Activated T-helper 2 cell treated with anti-CD3 and anti-CD28 coated beads, Interferon-gamma antibody, Interleukin-2, Interleukin-4, amounts not matched to agents 10 μg/mL and 5 μg/mL and 100 μg/mL, durations not matched to agents 14 hours and 24 hours and 36 hours (primary cell): ENCODE results near the gene RCAN2. TPM values are rescaled to one million over a fixed set of nuclear protein-coding genes. Genes with fewer than 3 reads are reported as not detected.

Experiments used
- DNase-seq: peaks from one replicate; pipeline ENCODE4 v3.0.0; 2021; ENCODE audit warnings: low spot score
- H3K27ac Mint-ChIP-seq: one replicate; pipeline ENCODE4 v1.8.0; 2021; ENCODE audit warnings: mixed read lengths
- H3K27me3 Mint-ChIP-seq: one replicate; pipeline ENCODE4 v1.8.0; 2021; ENCODE audit warnings: low read depth, mixed read lengths
- H3K36me3 Mint-ChIP-seq: one replicate; pipeline ENCODE4 v1.8.0; 2021; ENCODE audit warnings: low read depth, mixed read lengths
- H3K4me1 Mint-ChIP-seq: one replicate; pipeline ENCODE4 v1.8.0; 2021; ENCODE audit warnings: low read depth, mixed read lengths
- H3K4me3 Mint-ChIP-seq: one replicate; pipeline ENCODE4 v1.8.0; 2021; ENCODE audit warnings: low read depth, mild to moderate bottlenecking, moderate library complexity, mixed read lengths
- H3K9me3 Mint-ChIP-seq: one replicate; pipeline ENCODE4 v1.8.0; 2021; ENCODE audit warnings: mixed read lengths
- intact Hi-C: fragments of 100-400 bp; cut with micrococcal nuclease; formaldehyde crosslinking; loops from one replicate; pipeline ENCODE4 v1.15.1; 2023
- total RNA-seq: library from RNA; stranded (reverse); gene quantifications from 2 replicates; pipeline ENCODE4 v1.2.3, GENCODE V29; 2022

RCAN2 gene
- total RNA-seq, 1 donor from 2014 or later: not detected

DNA sequence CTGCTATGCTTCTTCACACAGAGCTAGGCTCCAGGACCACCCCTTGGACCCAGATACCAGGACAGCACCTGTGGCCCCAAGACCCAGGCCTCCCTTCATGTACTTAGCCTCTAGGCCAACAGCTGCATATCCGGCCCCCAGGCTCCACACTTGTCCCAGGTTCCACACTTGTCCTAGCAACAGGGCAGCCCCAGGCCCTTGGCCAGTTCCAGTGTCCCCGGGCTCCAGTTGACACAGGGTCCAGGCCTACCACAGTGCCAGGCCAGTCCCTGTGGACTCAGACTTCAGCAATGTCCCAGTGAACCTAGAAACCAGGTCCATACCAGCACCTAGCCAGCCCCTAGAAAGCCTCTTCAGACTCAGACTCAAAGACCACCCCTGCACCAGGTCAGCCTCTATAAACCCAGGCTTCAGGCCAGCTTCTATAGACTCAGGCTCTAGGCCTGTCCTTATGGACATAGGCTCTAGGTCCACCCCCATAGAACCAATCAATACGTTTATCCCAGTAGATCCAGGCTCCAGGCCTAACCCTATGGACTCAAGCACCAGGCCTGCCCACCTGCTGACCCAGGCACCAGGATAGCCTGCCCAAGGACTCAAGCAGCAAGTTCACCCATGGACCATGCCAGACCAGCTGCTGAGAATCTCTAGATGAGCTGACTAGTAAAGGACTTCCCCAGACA lies 46.3 kb downstream of the RCAN2 start:
- Mint-ChIP-seq H3K4me3 (no peak overlapping the region), H3K36me3 (no peaks in the 10 kb centered on the region), H3K27me3 (peaks cover 4% of the 10 kb centered on the region), H3K4me1 (no peaks in the 10 kb centered on the region), H3K27ac (no peak overlapping the region), H3K9me3 (peaks cover 8% of the 10 kb centered on the region)
- no peak for DNase-seq
- intact Hi-C loops: no loop called here

DNA sequence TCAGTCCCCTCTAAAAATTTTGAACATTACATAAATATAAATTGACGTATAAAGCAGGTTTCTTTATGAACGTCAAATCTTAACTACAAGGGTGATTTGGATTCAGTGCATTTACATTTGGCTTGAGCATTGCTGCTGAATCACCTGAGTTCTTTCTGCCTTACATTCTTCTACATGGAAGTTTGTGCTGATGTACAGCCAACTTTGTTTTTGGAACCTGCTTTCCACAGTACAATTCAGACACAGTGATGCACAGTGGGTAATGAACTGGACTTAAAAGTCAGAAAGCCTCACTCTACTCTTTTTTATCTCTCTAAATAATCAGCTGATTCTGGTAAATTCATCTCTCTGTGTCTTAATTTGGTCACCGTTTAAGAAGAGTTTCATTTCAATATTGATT lies 47.6 kb downstream of the RCAN2 start:
- Mint-ChIP-seq H3K9me3 (peaks cover 8% of the 10 kb centered on the region), H3K36me3 (no peaks in the 10 kb centered on the region), H3K4me3 (no peak overlapping the region), H3K4me1 (no peaks in the 10 kb centered on the region), H3K27ac (no peak overlapping the region), H3K27me3 (peaks cover 4% of the 10 kb centered on the region)
- intact Hi-C loops: no loop called here
- no peak for DNase-seq

DNA sequence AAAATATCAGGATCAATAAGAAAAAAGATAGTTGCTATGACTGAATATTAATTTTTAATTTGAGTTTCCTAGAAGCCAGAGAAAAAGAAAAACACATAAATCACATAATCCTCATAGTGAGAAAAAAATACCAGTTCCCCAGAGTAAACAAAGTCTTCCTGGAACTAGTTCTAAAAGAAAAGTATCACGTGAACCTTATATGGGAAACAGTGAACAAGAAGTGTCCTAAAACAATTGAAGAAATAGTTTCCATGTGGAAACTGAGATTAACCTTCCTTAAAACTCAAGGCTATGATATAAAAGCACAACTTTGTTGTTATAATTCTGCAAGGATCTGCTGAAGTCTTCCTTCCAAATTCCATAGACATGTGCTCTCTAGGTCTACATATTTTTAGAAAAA lies 50.6 kb downstream of the RCAN2 start:
- H3K9me3 Mint-ChIP-seq: peaks cover 2% of the 10 kb centered on the region
- peaks cover 4% of the 10 kb centered on the region for H3K27me3 Mint-ChIP-seq
- H3K27ac Mint-ChIP-seq: no peak overlapping the region
- intact Hi-C loops: no loop called here
- no peak for DNase-seq
- H3K36me3 Mint-ChIP-seq: no peaks in the 10 kb centered on the region
- no peaks in the 10 kb centered on the region for H3K4me1 Mint-ChIP-seq
- no peak overlapping the region for H3K4me3 Mint-ChIP-seq

DNA sequence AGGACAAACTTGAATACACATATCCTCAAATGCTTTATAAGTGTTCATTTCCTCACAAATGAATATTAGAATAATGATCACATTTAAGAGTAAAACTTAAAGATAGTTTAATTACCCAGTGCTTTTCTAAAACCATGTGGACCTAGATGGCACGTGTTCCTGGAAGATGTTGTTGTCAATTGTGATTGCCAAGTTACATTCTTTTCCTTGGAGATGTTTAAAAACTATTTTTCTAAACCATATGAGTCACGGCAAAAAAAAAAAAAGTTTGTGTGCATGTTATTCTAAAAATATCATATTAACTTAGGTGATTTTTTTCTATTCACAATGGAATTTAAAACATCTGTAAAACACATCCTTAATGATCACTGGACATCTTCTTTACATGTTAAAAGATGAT lies 51.1 kb downstream of the RCAN2 start:
- no peak for DNase-seq
- no peaks in the 10 kb centered on the region for H3K9me3 Mint-ChIP-seq
- peaks cover 6% of the 10 kb centered on the region for H3K27me3 Mint-ChIP-seq
- no peaks in the 10 kb centered on the region for H3K36me3 Mint-ChIP-seq
- intact Hi-C loops: no loop called here
- no peak overlapping the region for H3K27ac Mint-ChIP-seq
- no peak overlapping the region for H3K4me3 Mint-ChIP-seq
- no peaks in the 10 kb centered on the region for H3K4me1 Mint-ChIP-seq

DNA sequence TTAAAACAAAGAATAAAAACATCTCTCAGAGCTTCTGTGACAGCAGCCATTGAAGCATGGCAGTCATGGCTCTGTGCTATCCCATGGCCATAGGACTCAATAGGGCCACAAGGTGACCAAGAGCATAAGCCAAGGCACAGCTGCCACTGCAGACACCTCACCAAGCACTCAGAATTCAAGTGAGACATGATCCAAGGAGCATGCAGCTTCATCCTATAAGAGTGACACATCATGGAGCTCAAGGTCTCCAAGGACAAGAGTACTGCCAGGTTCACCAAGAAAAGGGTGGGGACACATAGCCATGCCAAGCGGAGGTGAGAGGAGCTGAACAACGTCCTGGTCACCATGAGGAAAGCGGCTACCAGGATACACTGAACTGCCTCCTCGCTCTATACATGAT lies 53.0 kb downstream of the RCAN2 start:
- intact Hi-C loops: no loop called here
- H3K27me3 Mint-ChIP-seq: peaks cover 6% of the 10 kb centered on the region
- H3K4me1 Mint-ChIP-seq: no peaks in the 10 kb centered on the region
- no peak overlapping the region for H3K27ac Mint-ChIP-seq
- no peak for DNase-seq
- H3K9me3 Mint-ChIP-seq: no peaks in the 10 kb centered on the region
- H3K36me3 Mint-ChIP-seq: no peaks in the 10 kb centered on the region
- H3K4me3 Mint-ChIP-seq: no peak overlapping the region

DNA sequence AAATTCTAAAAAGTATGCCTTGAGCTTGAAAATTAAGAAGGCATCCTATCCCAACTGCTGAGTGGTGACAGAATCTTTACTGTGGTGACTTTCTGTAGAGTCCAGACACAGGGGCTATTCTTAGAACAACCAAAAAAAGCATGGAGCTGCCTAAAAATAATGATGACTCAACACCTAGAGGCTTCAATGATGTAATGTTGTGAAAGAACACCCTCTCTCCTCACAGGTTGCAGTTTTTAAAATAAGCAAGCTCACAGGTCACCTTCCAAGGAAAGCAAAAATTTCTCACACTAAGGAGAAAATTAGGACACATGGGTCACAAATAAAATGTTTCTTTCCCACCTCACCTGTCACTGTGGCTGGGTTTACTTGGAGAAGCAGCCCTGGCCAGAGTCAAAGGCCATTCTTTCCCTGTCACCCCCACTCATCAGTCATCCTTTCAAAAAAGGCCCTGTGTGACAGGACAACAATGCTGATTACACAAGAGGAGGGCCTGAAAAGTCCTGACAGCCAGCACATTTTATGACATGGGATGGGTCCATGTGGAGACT lies 53.5 kb downstream of the RCAN2 start:
- DNase-seq: no peak
- no peaks in the 10 kb centered on the region for H3K36me3 Mint-ChIP-seq
- no peak overlapping the region for H3K4me3 Mint-ChIP-seq
- peaks cover 6% of the 10 kb centered on the region for H3K27me3 Mint-ChIP-seq
- no peaks in the 10 kb centered on the region for H3K9me3 Mint-ChIP-seq
- intact Hi-C loops: no loop called here
- no peak overlapping the region for H3K27ac Mint-ChIP-seq
- no peaks in the 10 kb centered on the region for H3K4me1 Mint-ChIP-seq

DNA sequence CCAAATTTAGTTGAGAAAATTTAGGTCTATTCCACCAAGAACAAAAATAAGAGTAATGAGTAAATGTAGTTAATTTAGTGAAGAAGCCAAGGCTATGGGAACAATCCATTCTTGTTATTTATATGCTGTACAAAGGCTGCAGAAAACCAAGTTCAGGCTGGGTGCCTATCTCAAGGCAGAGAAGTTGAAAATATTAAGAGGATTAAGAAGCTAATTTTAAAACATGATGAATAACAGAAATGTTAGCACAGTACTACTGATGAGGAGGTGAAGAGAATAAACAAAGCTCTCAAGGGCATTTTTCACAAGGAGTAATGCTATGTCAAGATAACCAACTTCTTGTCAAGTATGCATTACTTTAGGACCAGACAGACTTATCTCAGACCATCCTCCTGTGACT lies 68.6 kb downstream of the RCAN2 start:
- Mint-ChIP-seq H3K9me3 (no peaks in the 10 kb centered on the region), H3K27ac (no peak overlapping the region), H3K4me3 (no peak overlapping the region), H3K36me3 (no peaks in the 10 kb centered on the region), H3K4me1 (no peaks in the 10 kb centered on the region), H3K27me3 (peaks cover 20% of the 10 kb centered on the region)
- no peak for DNase-seq
- intact Hi-C loops: loop anchor here (5.0 kb wide), 1 partner anchor 625 kb away; no protein-coding TSS in a partner anchor

DNA sequence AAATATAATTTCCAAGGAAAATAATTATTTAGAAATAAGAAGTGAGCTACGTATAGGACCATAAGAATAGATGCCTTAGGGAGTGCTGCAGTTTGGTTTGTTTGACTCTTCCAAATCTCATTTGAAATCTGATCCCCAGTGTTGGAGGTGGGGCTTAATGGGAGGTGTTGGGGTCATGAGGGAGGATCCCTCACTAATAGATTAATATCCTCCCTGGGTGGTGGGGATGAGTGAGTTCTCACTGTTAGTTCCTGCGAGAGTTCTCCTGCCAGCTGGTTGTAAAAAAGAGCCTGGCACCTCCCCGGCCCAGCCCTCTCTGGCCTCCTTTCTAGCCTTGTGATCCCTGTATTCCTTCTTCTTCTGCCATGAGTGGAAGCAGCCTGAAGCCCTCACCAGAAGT lies 69.3 kb downstream of the RCAN2 start:
- Mint-ChIP-seq H3K4me1 (no peaks in the 10 kb centered on the region), H3K36me3 (no peaks in the 10 kb centered on the region), H3K27ac (no peak overlapping the region), H3K9me3 (no peaks in the 10 kb centered on the region), H3K27me3 (peaks cover 24% of the 10 kb centered on the region), H3K4me3 (no peak overlapping the region)
- intact Hi-C loops: loop anchor here (5.0 kb wide), 1 partner anchor 625 kb away; no protein-coding TSS in a partner anchor
- no peak for DNase-seq

DNA sequence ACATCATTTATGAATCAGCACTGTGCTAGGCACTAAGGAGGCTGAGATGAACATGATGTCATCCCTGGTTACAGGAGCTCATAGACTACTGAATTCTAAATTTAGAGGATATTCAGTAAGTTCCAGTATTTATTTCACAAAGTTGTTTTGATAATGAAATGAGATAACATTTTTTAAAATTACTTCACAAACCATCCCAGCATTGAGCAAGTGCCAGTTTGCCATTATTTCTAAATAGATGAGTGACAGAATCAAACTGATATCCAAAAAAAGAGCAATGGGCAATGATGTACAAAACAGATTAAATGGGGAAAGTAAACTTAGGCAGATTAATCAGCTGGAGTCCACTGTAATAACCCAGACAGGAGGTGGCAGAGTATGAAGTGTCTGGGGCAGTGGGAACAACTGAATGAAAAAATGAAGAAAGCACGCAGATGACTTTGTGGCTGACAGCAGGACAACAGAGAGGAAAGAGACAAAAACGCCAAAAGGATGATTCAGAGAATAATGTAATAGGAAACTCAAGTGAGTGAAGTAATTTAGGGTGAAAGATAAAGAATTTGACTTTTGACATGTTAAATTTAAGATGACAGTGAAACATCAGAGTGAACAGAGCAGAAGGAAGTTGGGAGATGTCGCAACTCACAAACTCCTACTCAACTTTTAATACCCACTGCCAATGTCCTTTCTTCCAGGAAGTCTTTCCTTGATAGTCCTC lies 70.2 kb downstream of the RCAN2 start:
- intact Hi-C loops: loop anchor here (5.0 kb wide), 1 partner anchor 626 kb away; no protein-coding TSS in a partner anchor
- no peak for DNase-seq
- Mint-ChIP-seq H3K4me1 (no peaks in the 10 kb centered on the region), H3K36me3 (no peaks in the 10 kb centered on the region), H3K9me3 (no peaks in the 10 kb centered on the region), H3K27me3 (peaks cover 20% of the 10 kb centered on the region), H3K27ac (no peak overlapping the region), H3K4me3 (no peak overlapping the region)

DNA sequence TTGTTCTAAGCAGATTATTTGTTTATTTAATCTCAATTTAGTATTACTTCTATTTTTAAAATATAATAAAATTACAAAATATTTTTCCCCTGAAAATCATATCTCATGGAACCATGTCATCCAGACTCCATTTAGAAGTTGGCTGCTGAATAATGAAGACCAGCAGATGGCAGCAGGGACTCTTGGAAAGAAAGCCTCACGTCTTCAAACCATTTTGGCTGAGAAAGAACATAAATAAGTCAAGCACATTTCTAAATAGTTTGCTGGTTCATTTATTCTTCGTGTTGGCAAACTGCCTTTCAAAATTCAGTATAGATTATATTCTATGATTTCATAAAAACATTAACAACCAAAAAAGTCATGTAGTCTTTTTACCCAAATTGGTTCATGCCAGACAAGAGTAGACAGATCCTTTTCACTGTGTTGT lies 71.7 kb downstream of the RCAN2 start:
- Mint-ChIP-seq H3K36me3 (no peaks in the 10 kb centered on the region), H3K27ac (no peak overlapping the region), H3K27me3 (peaks cover 24% of the 10 kb centered on the region), H3K4me3 (no peak overlapping the region), H3K9me3 (no peaks in the 10 kb centered on the region), H3K4me1 (no peaks in the 10 kb centered on the region)
- no peak for DNase-seq
- intact Hi-C loops: loop anchor here (2.0 to 5.0 kb wide), 2 partner anchors 207 to 628 kb away; no protein-coding TSS in a partner anchor

DNA sequence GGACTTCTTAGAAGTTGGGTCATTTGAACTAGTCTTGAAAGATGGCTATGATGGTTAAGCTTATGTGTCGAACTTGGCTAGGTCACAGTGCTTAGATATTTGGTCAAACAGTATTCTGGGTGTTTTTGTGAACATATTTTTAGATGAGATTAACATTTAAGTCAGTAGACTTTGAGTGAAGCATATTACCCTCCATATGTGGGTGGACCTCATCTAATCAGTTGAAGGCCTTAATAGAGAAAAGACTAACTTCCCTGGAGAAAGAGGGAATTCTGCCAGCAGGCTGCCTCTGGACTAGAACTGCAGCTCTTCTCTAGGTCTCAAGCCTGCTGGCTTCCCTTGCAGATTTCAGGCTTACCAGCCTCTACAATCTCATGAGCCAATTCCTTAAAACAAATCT lies 76.9 kb downstream of the RCAN2 start:
- intact Hi-C loops: loop anchor here (5.0 kb wide), 2 partner anchors 372 to 482 kb away; no protein-coding TSS in a partner anchor
- Mint-ChIP-seq H3K4me1 (no peaks in the 10 kb centered on the region), H3K36me3 (no peaks in the 10 kb centered on the region), H3K4me3 (no peak overlapping the region), H3K27me3 (peaks cover 11% of the 10 kb centered on the region), H3K27ac (no peak overlapping the region), H3K9me3 (no peaks in the 10 kb centered on the region)
- no peak for DNase-seq

DNA sequence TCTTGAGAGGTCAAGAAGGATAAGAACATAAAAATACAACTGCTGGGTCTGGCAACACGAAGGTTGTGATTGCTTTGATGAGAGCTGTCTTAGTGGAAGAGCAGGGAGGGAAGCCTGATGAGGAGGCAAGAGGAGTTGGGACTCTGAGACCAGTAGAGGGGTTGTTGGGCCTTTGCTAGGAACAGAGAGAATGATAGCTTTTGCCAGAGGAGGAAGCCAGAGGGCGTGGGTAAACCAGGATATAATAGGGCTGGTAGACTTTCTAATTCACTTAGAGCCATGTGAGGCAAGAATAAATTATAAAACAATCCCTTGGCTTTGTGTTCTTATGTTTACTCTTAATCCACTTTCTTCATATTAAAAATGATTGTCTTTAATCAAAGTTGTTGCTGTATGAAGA lies 78.6 kb downstream of the RCAN2 start:
- no peaks in the 10 kb centered on the region for H3K4me1 Mint-ChIP-seq
- intact Hi-C loops: loop anchor here (5.0 kb wide), 2 partner anchors 370 to 480 kb away; no protein-coding TSS in a partner anchor
- peaks cover 9% of the 10 kb centered on the region for H3K27me3 Mint-ChIP-seq
- H3K36me3 Mint-ChIP-seq: no peaks in the 10 kb centered on the region
- DNase-seq: no peak
- no peaks in the 10 kb centered on the region for H3K9me3 Mint-ChIP-seq
- H3K4me3 Mint-ChIP-seq: no peak overlapping the region
- H3K27ac Mint-ChIP-seq: no peak overlapping the region
